C1 segment of cervical spinal cord (tissue), 14 donors: Measurements from ENCODE around the gene TEX11.
"Not testable (repeated sequence)": the region's sequence is repeated elsewhere in the genome, so short reads cannot be mapped to it uniquely, and the experiment has no call there.

ENCODE experiments used
- DNase-seq, 14 donors: peaks; one replicate each; lab custom pipeline; 2025; lab: John Stamatoyannopoulos, UW

The TEX11 gene

DNA sequence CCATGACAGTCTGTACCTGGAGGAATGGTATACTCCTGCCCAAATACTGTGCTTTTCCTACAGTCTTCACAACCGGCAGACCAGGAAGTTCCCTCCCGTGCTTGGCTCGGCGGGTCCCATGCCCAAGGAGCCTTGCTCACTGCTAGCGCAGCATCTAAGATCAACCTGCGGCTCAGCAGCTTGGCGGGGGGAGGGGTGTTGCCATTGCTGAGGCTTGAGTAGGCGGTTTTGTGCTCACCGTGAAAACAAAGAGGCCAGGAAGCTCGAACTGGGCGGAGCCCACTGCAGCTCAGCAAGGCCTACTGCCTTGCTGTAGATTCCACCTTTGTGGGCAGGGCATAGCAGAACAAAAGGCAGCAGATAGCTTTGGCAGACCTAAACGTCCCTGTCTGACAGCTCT lies 152.7 kb downstream of the TEX11 start:
- no peak for DNase-seq

GRCh38 chrX:70754169-70754848 lies 154.2 kb downstream of the TEX11 start:
- no peak for DNase-seq

- not testable (repeated sequence) for DNase-seq
Measured at GRCh38 chrX:70733774-70734173, 174.7 kb downstream of the TEX11 start.

- DNase-seq = not testable (repeated sequence)
Measured at GRCh38 chrX:70727961-70728360, 180.6 kb downstream of the TEX11 start.

- no peak for DNase-seq
Measured at GRCh38 chrX:70720721-70721120, 187.8 kb downstream of the TEX11 start.

DNA sequence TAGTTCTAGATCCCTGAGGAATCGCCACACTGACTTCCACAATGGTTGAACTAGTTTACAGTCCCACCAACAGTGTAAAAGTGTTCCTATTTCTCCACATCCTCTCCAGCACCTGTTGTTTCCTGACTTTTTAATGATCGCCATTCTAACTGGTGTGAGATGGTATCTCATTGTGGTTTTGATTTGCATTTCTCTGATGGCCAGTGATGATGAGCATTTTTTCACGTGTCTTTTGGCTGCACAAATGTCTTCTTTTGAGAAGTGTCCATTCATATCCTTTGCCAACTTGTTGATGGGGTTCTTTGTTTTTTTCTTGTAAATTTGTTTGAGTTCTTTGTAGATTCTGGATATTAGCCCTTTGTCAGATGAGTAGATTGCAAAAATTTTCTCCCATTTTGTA lies 197.2 kb downstream of the TEX11 start:
- DNase-seq = not testable (repeated sequence)

- no peak for DNase-seq
Measured at GRCh38 chrX:70694339-70695122, 214.0 kb downstream of the TEX11 start.

GRCh38 chrX:70679455-70679854 lies 229.1 kb downstream of the TEX11 start:
- not testable (repeated sequence) for DNase-seq

DNA sequence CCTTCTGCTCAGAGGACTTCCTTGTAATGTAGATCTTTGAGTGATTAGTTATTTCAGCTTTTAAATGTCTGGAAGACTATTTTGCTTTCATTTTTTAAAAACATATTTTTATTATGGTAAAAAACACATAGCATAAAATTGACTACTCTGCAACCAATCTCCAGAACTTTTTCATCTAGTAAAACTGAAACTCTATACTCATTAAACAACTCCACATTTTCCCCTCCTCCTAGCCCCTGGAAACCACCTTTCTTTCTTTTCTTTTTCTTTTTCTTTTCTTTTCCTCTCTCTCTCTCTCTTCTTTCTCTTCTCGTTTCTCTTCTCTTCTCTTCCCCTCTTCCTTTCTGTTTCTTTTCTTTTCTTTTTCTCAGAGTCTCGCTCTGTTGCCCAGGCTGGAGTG lies 233.2 kb downstream of the TEX11 start:
- DNase-seq = no peak

- DNase-seq = no peak
Measured at GRCh38 chrX:70672326-70672725, 236.2 kb downstream of the TEX11 start.

GRCh38 chrX:70669120-70669519 lies 239.4 kb downstream of the TEX11 start:
- no peak for DNase-seq

GRCh38 chrX:70664726-70665125 lies 243.8 kb downstream of the TEX11 start:
- no peak for DNase-seq

- DNase-seq = not testable (repeated sequence)
Measured at GRCh38 chrX:70661124-70661523, 247.4 kb downstream of the TEX11 start.

DNA sequence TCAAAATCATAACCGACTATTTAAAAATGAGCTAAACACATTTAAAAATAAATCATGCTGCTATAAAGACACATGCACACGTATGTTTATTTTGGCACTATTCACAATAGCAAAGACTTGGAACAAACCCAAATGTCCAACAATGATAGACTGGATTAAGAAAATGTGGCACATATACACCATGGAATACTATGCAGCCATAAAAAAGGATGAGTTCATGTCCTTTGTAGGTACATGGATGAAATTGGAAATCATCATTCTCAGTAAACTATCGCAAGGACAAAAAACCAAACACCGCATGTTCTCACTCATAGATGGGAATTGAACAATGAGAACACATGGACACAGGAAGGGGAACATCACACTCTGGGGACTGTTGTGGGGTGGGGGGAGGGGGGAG lies 251.0 kb downstream of the TEX11 start:
- not testable (repeated sequence) for DNase-seq

DNA sequence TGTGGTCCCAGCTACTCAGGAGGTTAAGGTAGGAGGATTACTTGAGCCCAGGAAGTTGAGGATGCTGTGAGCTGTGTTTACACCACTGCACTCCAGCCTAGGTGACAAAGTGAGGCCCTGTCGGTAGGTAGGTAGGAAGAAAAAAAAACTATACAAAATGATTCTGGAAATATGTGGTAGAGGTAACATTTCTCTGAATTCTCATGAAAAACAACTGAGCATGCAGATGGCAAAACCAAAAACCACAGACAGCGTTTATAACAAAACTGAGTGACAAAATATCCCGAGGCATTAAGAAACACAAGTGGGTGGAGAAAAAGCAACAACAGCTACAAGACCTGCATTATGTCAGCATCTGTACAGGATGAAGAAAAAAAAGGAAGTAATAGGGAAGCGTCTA lies 252.2 kb downstream of the TEX11 start:
- no peak for DNase-seq

DNA sequence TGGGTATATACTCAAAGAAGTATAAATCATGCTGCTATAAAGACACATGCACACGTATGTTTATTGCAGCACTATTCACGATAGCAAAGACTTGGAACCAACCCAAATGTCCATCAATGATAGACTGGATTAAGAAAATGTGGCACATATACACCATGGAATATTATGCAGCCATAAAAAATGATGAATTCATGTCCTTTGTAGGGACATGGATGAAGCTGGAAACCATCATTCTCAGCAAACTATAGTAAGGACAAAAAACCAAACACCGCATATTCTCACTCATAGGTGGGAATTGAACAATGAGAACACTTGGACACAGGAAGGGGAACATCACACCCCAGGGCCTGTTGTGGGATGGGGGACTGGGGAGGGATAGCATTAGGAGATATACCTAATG lies 260.6 kb downstream of the TEX11 start:
- DNase-seq = not testable (repeated sequence)

DNA sequence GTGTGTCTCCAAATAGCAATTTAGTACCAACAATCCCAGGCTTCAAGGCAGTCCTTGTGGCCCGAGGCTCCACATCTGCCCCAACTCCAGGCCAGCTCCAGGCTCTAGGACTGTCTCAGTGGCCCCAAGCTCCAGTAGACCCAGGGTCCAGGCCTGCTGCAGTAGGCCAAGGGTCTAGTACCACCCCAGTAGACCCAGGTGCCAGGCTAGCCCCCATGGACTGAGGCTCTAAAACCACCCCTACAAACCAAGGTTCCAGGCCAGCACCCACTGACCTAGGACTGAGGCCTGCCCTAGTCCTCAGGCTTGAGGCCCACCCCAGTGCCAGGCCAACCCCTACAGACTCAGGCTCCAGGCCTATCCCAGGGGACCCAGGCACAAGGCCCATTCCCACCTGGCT lies 272.3 kb downstream of the TEX11 start:
- DNase-seq = no peak

- no peak for DNase-seq
Measured at GRCh38 chrX:70635669-70636068, 272.8 kb downstream of the TEX11 start.

- no peak for DNase-seq
Measured at GRCh38 chrX:70635227-70635626, 273.3 kb downstream of the TEX11 start.

DNA sequence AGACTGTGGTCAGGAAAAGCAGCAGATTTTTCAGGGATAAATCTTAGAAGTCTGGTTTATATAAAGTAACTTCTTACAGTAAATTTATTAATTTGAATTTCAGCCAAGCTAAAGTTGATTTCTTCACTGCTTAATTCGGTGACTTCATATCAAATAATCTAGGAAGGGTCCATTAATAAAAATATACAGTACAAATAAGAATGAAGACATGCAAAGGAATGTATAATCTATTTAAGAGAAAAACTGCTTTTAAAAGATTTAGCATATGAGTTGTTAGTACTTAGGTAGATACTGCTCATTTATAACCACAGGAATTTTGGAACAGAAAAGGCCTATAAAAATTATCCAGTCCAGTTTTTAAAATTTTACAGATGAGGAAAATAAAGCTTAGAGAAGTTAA lies 286.8 kb downstream of the TEX11 start:
- DNase-seq = no peak

GRCh38 chrX:70618467-70618866 lies 290.0 kb downstream of the TEX11 start:
- DNase-seq = no peak

DNA sequence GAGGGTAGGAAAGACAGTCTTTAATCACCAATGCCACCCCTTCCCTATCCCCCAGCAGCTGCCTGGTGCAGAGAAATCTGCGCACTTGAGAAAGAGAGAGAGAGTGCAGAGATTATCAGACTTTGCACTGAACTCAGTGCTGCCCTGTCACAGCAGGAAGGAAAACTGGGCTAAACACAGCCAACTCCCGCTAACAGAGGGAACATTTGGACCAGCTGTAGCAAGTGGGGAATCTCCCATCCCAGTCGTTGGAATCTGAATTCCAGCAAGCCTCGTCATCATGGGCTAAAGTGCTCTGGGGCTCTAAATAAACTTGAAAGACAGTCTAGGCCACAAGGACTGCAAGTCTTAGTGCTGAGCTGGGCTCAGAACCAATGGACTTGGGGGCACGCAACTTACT lies 295.2 kb downstream of the TEX11 start:
- no peak for DNase-seq

DNA sequence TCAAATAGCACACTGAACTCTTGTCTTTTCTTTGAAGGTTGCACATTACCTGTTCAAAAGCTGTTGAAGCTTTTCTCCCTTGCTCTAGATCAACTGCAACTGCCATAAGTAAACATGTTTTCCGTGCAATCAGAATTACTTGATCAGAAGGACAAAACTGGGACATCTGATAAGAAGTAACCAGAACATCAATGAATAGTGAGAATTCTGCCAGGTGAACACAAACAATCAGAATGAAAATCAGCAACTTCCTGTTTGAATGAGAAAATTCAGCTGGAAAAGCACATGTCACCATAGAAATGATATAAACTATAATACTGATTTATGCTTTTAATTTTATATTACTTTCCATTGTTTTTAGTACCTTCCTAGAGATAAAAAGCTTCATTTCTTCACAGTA lies 303.2 kb downstream of the TEX11 start:
- DNase-seq = no peak
